GM18909 (cell line): ENCODE data around the gene DUSP14.

Experiments
- ATAC-seq: cut with Tn5 transposase; IDR thresholded peaks from one replicate; pipeline ENCODE4 v1.9.1; 2021; ENCODE audit warnings: mild to moderate bottlenecking; ENCODE audit not compliant: unreplicated experiment, poor library complexity

The DUSP14 gene

GRCh38 chr17:37512442-37513068 lies 22.9 kb downstream of the DUSP14 start:
- ATAC-seq = no peak

- no peak for ATAC-seq
These were observed 24.0 kb downstream of the DUSP14 start for GRCh38 chr17:37513711-37514110.

DNA sequence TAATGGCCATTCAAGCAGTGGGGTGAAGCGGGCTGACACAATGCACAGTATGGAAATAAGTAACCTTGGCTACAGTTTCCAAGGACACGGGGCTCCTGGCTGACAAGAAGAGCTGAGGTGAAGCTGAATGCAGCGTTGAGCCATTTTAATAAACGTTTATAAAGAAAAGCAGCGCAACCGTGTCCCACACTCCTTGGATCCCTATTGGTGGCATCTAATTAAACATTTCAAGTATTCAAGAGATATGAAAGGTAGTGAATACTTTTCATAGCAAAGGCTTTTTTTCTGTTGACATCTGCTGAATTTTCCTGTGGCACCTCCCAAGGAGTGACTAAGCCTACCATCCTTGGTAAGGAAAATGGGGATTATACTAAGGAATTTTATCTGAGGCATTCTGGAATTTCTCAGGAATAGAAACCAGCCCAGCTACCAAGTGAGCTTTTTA lies 26.5 kb downstream of the DUSP14 start:
- ATAC-seq = no peak

- ATAC-seq = no peak
These were observed 28.2 kb downstream of the DUSP14 start for GRCh38 chr17:37517881-37518280.

- ATAC-seq = no peak
These were observed 29.1 kb downstream of the DUSP14 start for GRCh38 chr17:37518826-37519225.

DNA sequence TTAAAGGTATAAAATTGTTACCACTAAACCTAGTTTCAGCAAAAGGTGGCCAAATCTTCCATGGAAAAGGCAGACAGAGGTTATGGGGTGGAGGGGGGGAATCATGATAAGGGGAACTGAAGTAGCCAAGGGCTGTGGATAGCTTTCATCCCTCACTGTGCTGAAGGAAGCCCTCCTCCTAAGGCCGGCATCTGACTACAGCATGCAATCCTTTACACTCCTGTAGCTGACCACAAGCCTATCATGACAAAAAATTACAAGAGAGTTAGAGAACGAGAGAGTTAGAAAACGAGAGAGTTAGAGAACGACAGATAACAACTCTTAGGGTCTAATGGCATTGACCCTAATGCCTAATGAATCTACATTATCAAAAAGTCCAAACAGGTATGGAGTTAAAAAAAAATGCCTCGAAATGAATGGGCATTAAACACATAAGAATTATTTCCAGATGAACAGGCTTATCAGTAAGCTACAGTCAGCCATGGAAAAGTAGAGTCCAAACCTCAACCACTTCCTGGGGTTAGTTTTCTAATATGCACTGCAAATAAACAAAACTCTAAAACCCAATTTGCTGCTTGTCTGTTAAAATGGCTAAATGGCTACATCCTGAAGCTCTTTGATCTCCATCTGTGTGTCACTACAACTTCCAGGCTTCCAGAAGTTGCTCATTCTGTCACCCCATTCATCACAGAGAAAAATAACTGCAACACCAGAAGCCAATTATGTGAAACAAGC lies 29.7 kb downstream of the DUSP14 start:
- ATAC-seq = no peak

- ATAC-seq = no peak
These were observed 30.5 kb downstream of the DUSP14 start for GRCh38 chr17:37520174-37520573.

DNA sequence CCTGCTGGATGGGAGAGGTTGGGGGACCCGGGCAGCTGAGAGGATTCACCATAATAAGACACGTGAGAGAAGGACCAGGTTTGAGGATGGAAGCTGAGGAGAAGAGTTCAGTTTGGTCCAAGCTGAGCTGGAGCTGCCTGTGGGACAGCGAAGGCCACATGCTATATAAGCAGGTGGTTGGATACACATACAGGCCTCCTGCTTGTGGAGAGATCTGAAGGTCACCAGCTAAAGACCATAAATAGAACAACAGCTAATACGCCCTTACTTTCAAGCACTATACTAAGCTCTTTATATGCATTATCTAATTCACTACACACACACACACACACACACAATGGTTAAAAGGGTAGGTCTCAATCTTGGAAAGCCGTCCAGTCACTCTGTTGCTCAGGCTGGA lies 32.1 kb downstream of the DUSP14 start:
- ATAC-seq = no peak

- ATAC-seq = no peak
These were observed 34.1 kb downstream of the DUSP14 start for GRCh38 chr17:37523715-37524219.

GRCh38 chr17:37527249-37527851 lies 37.7 kb downstream of the DUSP14 start:
- no peak for ATAC-seq

GRCh38 chr17:37530420-37530819 lies 40.7 kb downstream of the DUSP14 start:
- no peak for ATAC-seq

DNA sequence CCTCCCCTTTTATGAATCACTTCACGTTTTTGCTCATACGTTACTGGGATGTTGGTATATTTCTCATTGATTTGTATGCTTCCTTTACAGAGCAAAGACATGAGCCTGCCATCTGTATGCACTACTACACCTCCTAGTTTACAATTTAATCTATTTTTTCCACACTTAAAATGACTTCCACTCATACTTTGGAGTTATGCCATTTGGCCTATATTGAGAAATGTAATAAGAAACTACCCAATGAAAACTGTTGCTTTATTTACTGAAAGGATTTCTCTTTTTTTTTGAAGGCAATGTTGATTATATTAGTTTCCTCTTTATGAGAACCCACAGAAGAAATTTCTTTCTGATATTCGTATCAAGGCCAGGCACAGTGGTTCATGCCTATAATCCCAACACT lies 43.1 kb downstream of the DUSP14 start:
- no peak for ATAC-seq

GRCh38 chr17:37535906-37536305 lies 46.2 kb downstream of the DUSP14 start:
- ATAC-seq = no peak

DNA sequence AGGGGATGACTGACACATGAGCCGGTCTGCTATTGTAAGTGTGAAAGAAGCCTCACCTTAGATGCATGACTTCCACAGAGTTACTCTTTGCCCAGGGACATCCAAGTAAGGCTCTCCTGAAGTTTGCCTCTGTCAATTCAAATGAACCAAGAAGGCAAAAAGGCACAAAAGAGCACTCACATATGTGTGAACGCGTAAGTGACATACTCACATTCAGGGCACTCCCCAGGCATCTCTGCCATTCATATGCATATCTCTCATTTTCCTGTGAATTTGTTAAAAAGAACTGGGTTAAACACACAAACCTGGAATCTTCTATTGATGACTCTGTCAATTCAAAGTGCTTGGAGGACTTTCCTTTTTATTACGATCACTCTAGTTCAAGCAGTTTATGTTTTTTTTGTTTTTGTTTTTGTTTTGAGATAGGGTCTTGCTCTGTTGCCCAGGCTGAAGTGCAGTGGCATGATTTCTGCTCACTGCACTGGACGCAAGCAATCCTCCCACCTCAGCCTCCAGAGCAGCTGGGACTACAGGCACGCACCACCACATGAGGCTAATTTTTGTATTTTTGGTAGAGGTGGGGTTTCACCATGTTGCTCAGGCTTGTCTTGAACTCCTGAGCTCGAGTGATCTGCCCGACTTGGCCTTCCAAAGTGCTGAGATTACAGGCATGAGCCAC lies 49.4 kb downstream of the DUSP14 start:
- no peak for ATAC-seq

DNA sequence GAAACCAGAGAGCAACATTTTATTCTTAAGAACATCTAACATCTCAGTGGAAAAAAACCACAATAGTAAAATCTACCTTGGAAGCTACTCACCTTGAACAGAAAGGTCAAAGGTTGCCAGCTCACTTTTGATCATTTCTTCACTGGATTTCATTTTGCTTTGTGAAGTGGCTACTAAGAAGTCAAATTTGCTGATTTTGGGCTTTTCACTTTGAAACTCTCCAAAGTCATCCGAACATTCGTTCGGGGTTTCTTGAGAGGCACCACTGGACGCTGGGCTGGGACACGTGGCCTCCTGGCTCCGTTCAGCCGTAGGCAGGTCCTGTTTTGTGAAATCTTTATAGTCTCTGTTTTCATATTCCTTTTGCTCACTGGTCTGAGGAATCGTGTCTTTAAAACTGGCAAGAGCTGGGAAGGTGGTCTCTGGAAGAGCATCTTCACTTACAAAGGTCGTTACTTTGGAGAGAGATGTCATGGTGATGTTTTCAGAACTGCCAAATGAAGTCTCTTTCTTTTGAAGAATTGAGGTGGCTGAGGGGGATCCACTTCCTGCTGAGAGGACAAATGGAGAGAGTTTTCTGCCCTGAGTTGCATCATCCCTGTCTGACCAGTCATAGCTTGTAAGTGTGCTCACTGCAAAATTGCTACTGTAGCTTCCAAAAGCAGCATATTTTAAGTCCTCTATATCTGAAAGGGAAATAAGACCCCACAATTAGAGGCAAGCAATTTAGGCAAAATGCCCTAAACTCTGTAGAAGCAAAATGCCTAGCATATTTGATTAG lies 52.4 kb downstream of the DUSP14 start:
- ATAC-seq = no peak

- ATAC-seq = no peak
These were observed 54.0 kb downstream of the DUSP14 start for GRCh38 chr17:37543637-37544052.

DNA sequence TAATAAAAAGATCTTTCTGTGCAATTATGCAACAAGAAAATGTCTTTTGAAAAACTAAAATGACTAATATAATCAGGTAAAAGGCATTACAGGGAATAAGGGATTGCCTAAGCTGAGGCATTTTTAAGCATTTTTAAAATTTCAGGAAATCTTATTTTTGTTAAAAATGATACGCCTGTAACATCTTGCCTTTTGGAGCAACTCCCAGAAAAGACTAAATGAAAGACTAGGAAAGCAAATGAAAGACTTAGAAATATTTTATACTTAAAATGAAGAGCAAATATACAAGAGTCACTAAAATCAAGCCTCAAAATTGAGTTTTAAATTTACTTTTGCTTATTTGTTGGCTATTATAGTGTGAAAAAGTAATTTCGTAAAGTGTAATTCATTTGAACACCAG lies 55.8 kb downstream of the DUSP14 start:
- no peak for ATAC-seq

DNA sequence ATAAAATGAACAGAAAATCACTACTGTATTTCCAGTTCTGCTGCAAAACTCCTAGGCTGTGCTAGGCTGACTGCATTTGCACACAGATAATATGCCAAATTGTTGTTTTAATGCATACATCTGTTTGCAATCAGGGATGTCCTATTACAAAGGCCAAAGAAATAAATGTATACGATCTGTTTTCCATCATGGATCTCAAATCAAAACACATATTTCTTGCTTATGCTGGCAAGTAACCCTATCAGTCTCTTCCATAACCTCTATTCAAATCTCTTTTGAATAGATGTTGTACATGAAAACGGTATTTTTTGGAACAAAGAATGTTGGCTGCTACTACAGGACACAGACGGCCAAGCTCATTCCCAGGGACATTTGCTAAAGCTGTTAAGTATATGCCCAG lies 56.6 kb downstream of the DUSP14 start:
- no peak for ATAC-seq

DNA sequence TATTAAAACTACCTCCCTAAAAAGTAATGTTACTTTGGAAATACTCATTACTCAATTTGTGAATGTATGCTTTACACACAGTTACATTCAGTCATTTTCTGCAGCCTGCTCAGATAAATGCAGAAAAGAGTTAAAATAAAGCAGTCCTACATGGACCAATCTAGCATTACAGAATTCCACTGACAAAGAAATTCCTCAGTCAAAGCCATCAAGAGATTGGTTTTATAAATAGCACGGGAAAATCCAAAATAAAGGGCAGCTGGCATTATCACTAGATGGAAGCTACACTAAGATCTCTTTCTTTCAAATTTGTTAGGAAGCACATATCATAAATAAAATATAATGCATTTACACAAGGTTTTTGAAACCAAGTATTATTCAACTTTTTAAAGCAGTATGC lies 58.3 kb downstream of the DUSP14 start:
- ATAC-seq = no peak

DNA sequence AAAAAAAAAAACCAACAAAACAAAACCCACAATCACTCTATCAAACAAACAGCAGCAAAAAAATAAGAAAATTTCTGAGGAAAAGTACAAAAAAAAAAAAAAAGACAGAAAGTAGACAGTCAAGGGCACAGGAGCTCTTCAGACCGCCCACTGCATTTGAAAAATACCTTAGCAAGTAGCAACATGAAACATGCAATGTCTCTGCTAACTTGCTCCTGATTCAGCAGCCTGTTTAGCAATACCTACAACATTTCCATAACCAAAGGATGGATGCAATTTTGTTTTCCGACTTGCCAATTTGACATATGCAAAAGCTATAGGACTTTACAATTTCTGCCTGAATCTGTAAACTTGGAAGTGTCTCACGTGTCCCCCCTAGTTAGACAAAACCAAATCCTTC lies 62.1 kb downstream of the DUSP14 start:
- ATAC-seq = no peak
